Measurements from ENCODE around the gene GPSM1. TPM values are rescaled to one million over a fixed set of nuclear protein-coding genes. Genes with fewer than 3 reads are reported as not detected.
A peak's percentile ranks its signal among the peaks of the same experiment; 100 is the strongest.

The GPSM1 gene
- total RNA-seq, 1 donor, result 48.5 TPM

GRCh38 chr9:136394312-136395019 lies 67.1 kb downstream of the GPSM1 start:
- TF ChIP-seq CTCF (IDR thresholded peaks at IDR 0.05; ENCODE audit: insufficient read depth, low read length), result peak; percentile 24
- H3K4me3 ChIP-seq (ENCODE audit: low read depth, low read length), result no peak overlapping the region
- peak; percentile 86 for DNase-seq (ENCODE audit: low read depth)

- DNase-seq (ENCODE audit: low read depth), result no peak
- no peak overlapping the region for H3K4me3 ChIP-seq (ENCODE audit: low read depth, low read length)
- TF ChIP-seq CTCF (IDR thresholded peaks at IDR 0.05; ENCODE audit: insufficient read depth, low read length), result no peak
Measured at GRCh38 chr9:136395020-136395340, 67.6 kb downstream of the GPSM1 start.

DNA sequence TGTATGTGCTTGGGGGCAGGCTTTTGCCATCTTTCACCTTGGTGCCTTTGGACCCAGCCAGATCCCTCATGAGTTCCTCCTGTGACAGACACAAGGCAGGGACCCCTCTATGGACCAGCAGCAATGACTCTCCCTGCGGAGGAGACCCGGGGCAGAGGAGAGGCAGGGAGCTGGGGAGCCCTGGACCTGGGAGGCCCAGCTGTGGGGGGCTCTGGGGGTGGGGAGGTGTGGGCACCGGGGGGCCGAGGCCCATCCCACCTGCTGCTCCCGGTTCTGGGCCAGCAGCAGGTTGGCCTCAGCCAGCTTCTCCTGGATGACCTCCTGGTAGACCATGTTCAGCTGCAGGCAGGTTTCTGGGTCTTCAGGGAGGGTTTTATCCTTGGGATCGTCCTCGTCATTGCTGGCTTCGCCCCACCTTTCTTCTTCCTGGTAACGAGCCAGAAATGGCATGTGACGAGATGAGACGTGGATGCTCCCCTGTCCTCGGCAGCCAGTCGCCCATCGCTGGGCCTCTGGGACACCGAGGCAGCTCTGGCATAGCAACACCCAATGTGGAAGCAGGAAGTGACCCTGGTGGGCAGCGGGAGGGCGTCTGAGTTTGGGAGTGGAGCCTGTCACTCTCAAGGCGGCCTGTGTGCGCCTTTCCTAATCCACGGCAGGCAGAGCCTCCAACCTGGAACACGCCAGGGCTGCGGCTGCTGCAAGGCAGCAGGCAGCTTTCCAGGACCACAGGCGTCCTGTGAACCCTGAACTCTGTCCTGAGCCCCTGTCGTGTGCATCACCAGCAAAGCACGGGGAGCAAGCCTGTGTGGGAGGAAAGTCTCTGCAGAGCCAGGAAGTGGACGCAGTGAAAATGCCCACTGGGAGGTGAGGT lies 68.2 kb downstream of the GPSM1 start:
- DNase-seq (ENCODE audit: low read depth), result no peak
- TF ChIP-seq CTCF (IDR thresholded peaks at IDR 0.05; ENCODE audit: insufficient read depth, low read length), result no peak
- H3K4me3 ChIP-seq (ENCODE audit: low read depth, low read length), result no peak overlapping the region

DNA sequence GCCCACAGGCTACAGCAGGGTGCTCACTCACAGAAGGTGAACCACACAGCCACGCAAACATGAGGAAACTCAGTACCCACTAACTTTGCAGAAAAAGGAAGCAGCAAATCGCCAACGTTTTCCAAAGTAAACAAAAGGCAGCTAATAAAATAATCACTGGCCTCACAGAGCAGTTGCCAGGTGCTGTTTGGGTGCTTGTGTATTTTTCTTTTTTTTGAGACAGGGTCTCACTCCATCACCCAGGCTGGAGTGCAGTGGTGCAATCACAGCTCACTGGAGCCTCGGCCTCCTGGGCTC lies 68.8 kb downstream of the GPSM1 start:
- no peak for DNase-seq (ENCODE audit: low read depth)
- no peak overlapping the region for H3K4me3 ChIP-seq (ENCODE audit: low read depth, low read length)
- TF ChIP-seq CTCF (IDR thresholded peaks at IDR 0.05; ENCODE audit: insufficient read depth, low read length), result no peak

- no peak for TF ChIP-seq CTCF (IDR thresholded peaks at IDR 0.05; ENCODE audit: insufficient read depth, low read length)
- no peak for DNase-seq (ENCODE audit: low read depth)
- H3K4me3 ChIP-seq (ENCODE audit: low read depth, low read length), result no peak overlapping the region
Measured at GRCh38 chr9:136397643-136398042, 70.3 kb downstream of the GPSM1 start.

- H3K4me3 ChIP-seq (ENCODE audit: low read depth, low read length), result peak overlapping the region; percentile 92
- no peak for DNase-seq (ENCODE audit: low read depth)
- TF ChIP-seq CTCF (IDR thresholded peaks at IDR 0.05; ENCODE audit: insufficient read depth, low read length), result no peak
Measured at GRCh38 chr9:136398286-136398685, 70.9 kb downstream of the GPSM1 start.
